Transverse colon (tissue), 4 donors: ENCODE measurements around the gene LRRC18. TPM values are rescaled to one million over a fixed set of nuclear protein-coding genes. Genes with fewer than 3 reads are reported as not detected.

Experiments
- DNase-seq: peaks from one replicate; pipeline ENCODE4 v3.0.0-alpha.2; 2019
- H3K27ac ChIP-seq, 4 donors: fragments of 200-600 bp; sonication (generic); 2 replicates each; pipeline ENCODE4 v1.5.1; 2016 to 2018; ENCODE audit warnings: inconsistent platforms in 4 of 4
- H3K27me3 ChIP-seq: fragments of 200-600 bp; sonication (generic); 2 replicates; pipeline ENCODE4 v1.5.1; 2017; ENCODE audit warnings: inconsistent platforms
- H3K36me3 ChIP-seq, 4 donors: fragments of 200-600 bp; sonication (generic); 2 replicates each; pipeline ENCODE4 v1.5.1; 2017 to 2019; ENCODE audit warnings: inconsistent platforms in 4 of 4
- H3K4me1 ChIP-seq, 4 donors: fragments of 200-600 bp; sonication (generic); 2 replicates each; pipeline ENCODE4 v1.5.1; 2017 to 2020; ENCODE audit warnings: inconsistent platforms in 4 of 4
- H3K4me3 ChIP-seq, 4 donors: fragments of 200-600 bp; sonication (generic); 1 replicate in 1 of 4; 2 replicates in 3 of 4; pipeline versions ENCODE4 v1.5.1 to v1.6.1; 2017 to 2019; ENCODE audit warnings: inconsistent platforms in 4 of 4
- H3K9me3 ChIP-seq, 2 donors: fragments of 200-600 bp; sonication (generic); 2 replicates each; pipeline ENCODE4 v1.5.1; 2017 to 2019; ENCODE audit warnings: inconsistent platforms in 2 of 2
- CTCF ChIP-seq, 5 experiments: fragments of 200-600 bp in 3 of 5; fragments of 450-650 bp in 2 of 5; sonication (generic) in 3 of 5; IDR thresholded peaks; 1 replicate in 2 of 5; 2 replicates in 3 of 5; pipeline ENCODE4 v1.5.1; 2016 to 2017; ENCODE audit warnings: antibody characterized with exemption in 5 of 5, inconsistent platforms in 3 of 5, mild to moderate bottlenecking in 2 of 5, moderate library complexity in 1 of 5
- EP300 ChIP-seq: sonication (generic); formaldehyde crosslinking; IDR thresholded peaks from one replicate; pipeline ENCODE4 v1.6.1; 2017; ENCODE audit warnings: antibody characterized with exemption, low read depth
- POLR2A ChIP-seq: fragments of 450-650 bp; IDR thresholded peaks from one replicate; pipeline ENCODE4 v1.6.1; 2016; ENCODE audit warnings: antibody characterized with exemption, mild to moderate bottlenecking, moderate library complexity
- POLR2AphosphoS5 ChIP-seq, 3 donors: sonication (generic); formaldehyde crosslinking; IDR thresholded peaks; one replicate each; pipeline ENCODE4 v1.6.1; 2016; ENCODE audit warnings: antibody characterized with exemption in 3 of 3
- WGBS, 2 donors: methylation state at CpG; one replicate each; pipeline ENCODE4 v1.1.5; 2018; ENCODE audit warnings: low coverage in 1 of 2; 5-methylcytosine and 5-hydroxymethylcytosine counted together
- in situ Hi-C, 4 donors: fragments of 200-750 bp; cut with MboI; loops; one replicate each; pipeline versions ENCODE4 v1.15.0 to v1.15.1; 2017; ENCODE audit warnings: low sequenced_read_pairs in 3 of 4, low pct_ligation_motif_present in 1 of 4, low pct_unique_long_range_greater_than_20kb in 1 of 4
- intact Hi-C: fragments of 100-400 bp; cut with DNase I; formaldehyde crosslinking; loops from one replicate; pipeline ENCODE4 v1.15.1; 2023; ENCODE audit warnings: low total_unique reads
- total RNA-seq, 4 donors: library from RNA; depleted of rRNA; stranded (reverse); fragments of >200 nt; gene quantifications; one replicate each; pipeline ENCODE4 v1.1.0, GENCODE V29; 2016

LRRC18 gene
- total RNA-seq, 4 donors from 2014 or later = not detected

GRCh38 chr10:48906841-48907240 is 32.8 kb downstream of the LRRC18 start:
- Histone ChIP-seq H3K4me1 (no peaks in the 10 kb centered on the region), H3K4me3 (no peak overlapping the region), H3K27me3 (no peaks in the 10 kb centered on the region), H3K36me3 (no peaks in the 10 kb centered on the region), H3K9me3 (no peaks in the 10 kb centered on the region), H3K27ac (no peak overlapping the region)
- intact Hi-C loops = no loop called here
- in situ Hi-C loops = no loop called here
- 67 to 82% methylated on average over 2 of the region's 2 CpGs for WGBS, 2 donors
- no peak for DNase-seq
- TF ChIP-seq POLR2AphosphoS5 (IDR thresholded peaks at IDR 0.05) = no peak
- no peak for TF ChIP-seq CTCF (IDR thresholded peaks at IDR 0.05)
- TF ChIP-seq EP300 = no peak
- TF ChIP-seq POLR2A = no peak

- 100% methylated on average over 1 to 2 of the region's 2 CpGs for WGBS, 2 donors
- in situ Hi-C loops (no loop called here), intact Hi-C loops (no loop called here)
- H3K27ac ChIP-seq = no peak overlapping the region
- no peaks in the 10 kb centered on the region for H3K27me3 ChIP-seq
- TF ChIP-seq CTCF (IDR thresholded peaks at IDR 0.05) = no peak
- TF ChIP-seq POLR2A = no peak
- TF ChIP-seq POLR2AphosphoS5 (IDR thresholded peaks at IDR 0.05) = no peak
- no peaks in the 10 kb centered on the region for H3K36me3 ChIP-seq
- no peak for DNase-seq
- H3K9me3 ChIP-seq = no peaks in the 10 kb centered on the region
- H3K4me3 ChIP-seq = no peak overlapping the region
- H3K4me1 ChIP-seq = no peaks in the 10 kb centered on the region
These were observed 34.3 kb downstream of the LRRC18 start for GRCh38 chr10:48905311-48905710.

GRCh38 chr10:48904861-48905260 is 34.8 kb downstream of the LRRC18 start:
- DNase-seq = no peak
- H3K4me3 ChIP-seq = no peak overlapping the region
- no peaks in the 10 kb centered on the region for H3K4me1 ChIP-seq
- H3K27ac ChIP-seq = no peak overlapping the region
- in situ Hi-C loops = no loop called here
- H3K27me3 ChIP-seq = no peaks in the 10 kb centered on the region
- intact Hi-C loops = no loop called here
- TF ChIP-seq POLR2AphosphoS5 (IDR thresholded peaks at IDR 0.05) (no peak), EP300 (no peak), POLR2A (no peak)
- no peaks in the 10 kb centered on the region for H3K9me3 ChIP-seq
- no peaks in the 10 kb centered on the region for H3K36me3 ChIP-seq
- WGBS, 2 donors = 79% methylated on average over 2 of the region's 2 CpGs; no CpG with 5 or more reads in 1 of the 2 donors

- no peak overlapping the region for H3K27ac ChIP-seq
- H3K27me3 ChIP-seq = no peaks in the 10 kb centered on the region
- intact Hi-C loops = no loop called here
- H3K4me3 ChIP-seq = no peak overlapping the region
- in situ Hi-C loops = no loop called here
- H3K4me1 ChIP-seq = no peaks in the 10 kb centered on the region
- H3K9me3 ChIP-seq = no peaks in the 10 kb centered on the region
- no peaks in the 10 kb centered on the region for H3K36me3 ChIP-seq
- DNase-seq = no peak
- WGBS, 2 donors = 52 to 56% methylated on average over 2 of the region's 2 CpGs
- TF ChIP-seq EP300 (no peak), POLR2A (no peak), CTCF (IDR thresholded peaks at IDR 0.05) (no peak), POLR2AphosphoS5 (IDR thresholded peaks at IDR 0.05) (no peak)
These were observed 36.5 kb downstream of the LRRC18 start for GRCh38 chr10:48903151-48903550.

GRCh38 chr10:48902096-48902495 is 37.5 kb downstream of the LRRC18 start:
- intact Hi-C loops (no loop called here), in situ Hi-C loops (no loop called here)
- no peaks in the 10 kb centered on the region for H3K4me1 ChIP-seq
- no peak overlapping the region for H3K27ac ChIP-seq
- TF ChIP-seq EP300 = no peak
- no peak for TF ChIP-seq CTCF (IDR thresholded peaks at IDR 0.05)
- TF ChIP-seq POLR2AphosphoS5 (IDR thresholded peaks at IDR 0.05) = no peak
- no peak for TF ChIP-seq POLR2A
- no peaks in the 10 kb centered on the region for H3K9me3 ChIP-seq
- no peaks in the 10 kb centered on the region for H3K36me3 ChIP-seq
- WGBS, 2 donors = 75 to 88% methylated on average over 2 to 7 of the region's 7 CpGs
- no peak overlapping the region for H3K4me3 ChIP-seq
- H3K27me3 ChIP-seq = no peaks in the 10 kb centered on the region
- DNase-seq = no peak
